Neural cell (in vitro differentiated cells): ENCODE results near the gene MAN2B1. TPM values are rescaled to one million over a fixed set of nuclear protein-coding genes. Genes with fewer than 3 reads are reported as not detected.
A peak's percentile ranks its signal among the peaks of the same experiment; 100 is the strongest.

ENCODE experiments used
- H2AFZ ChIP-seq: fragments of 200-600, 300-800 bp; sonication (generic), shearing (Covaris generic); 2 replicates; pipeline ENCODE4 v1.6.0; 2014; ENCODE audit warnings: low read depth, mild to moderate bottlenecking, antibody characterized with exemption, low read length, moderate library complexity
- H3F3A ChIP-seq: fragments of 200-600 bp; shearing (Covaris generic); 2 replicates; pipeline ENCODE4 v1.6.1; 2016; ENCODE audit warnings: mild to moderate bottlenecking, moderate library complexity, mixed read lengths, antibody characterized with exemption, low read length; ENCODE audit not compliant: insufficient read depth, poor library complexity, severe bottlenecking
- H3K27ac ChIP-seq: fragments of 200-600, 300-800 bp; sonication (generic), shearing (Covaris generic); 2 replicates; pipeline ENCODE4 v1.5.1; 2014; ENCODE audit warnings: mild to moderate bottlenecking, low read length, moderate library complexity
- H3K27me3 ChIP-seq: fragments of 300-800, 200-600 bp; sonication (generic), shearing (Covaris generic); 2 replicates; pipeline ENCODE4 v1.6.0; 2014; ENCODE audit warnings: mild to moderate bottlenecking, low read depth, low read length, moderate library complexity; ENCODE audit not compliant: insufficient read depth
- H3K36me3 ChIP-seq: fragments of 300-800, 200-600 bp; sonication (generic), shearing (Covaris generic); 2 replicates; pipeline ENCODE4 v1.5.1; 2014; ENCODE audit warnings: mild to moderate bottlenecking, antibody characterized with exemption, low read length, moderate library complexity; ENCODE audit not compliant: insufficient read depth
- H3K4me2 ChIP-seq: fragments of 300-800, 200-600 bp; sonication (generic), shearing (Covaris generic); 2 replicates; pipeline ENCODE4 v1.6.0; 2014; ENCODE audit warnings: mild to moderate bottlenecking, low read length
- H3K4me3 ChIP-seq: fragments of 300-800, 200-600 bp; sonication (generic), shearing (Covaris generic); 2 replicates; pipeline ENCODE4 v1.5.1; 2014; ENCODE audit warnings: mild to moderate bottlenecking, low read length, moderate library complexity
- H3K79me2 ChIP-seq: fragments of 200-600 bp; shearing (Covaris generic); replicated peaks from 2 replicates; pipeline ENCODE4 v1.6.0; 2014; ENCODE audit warnings: mild to moderate bottlenecking, low read length, moderate library complexity; ENCODE audit not compliant: insufficient read depth
- H3K9ac ChIP-seq: fragments of 300-800, 200-600 bp; sonication (generic), shearing (Covaris generic); 2 replicates; pipeline ENCODE4 v1.6.1; 2016; ENCODE audit warnings: mild to moderate bottlenecking, low read length, mixed read lengths
- H3K9me2 ChIP-seq: fragments of 200-600 bp; shearing (Covaris generic); 2 replicates; pipeline ENCODE4 v1.6.1; 2016; ENCODE audit warnings: mild to moderate bottlenecking, low read length, mixed read lengths; ENCODE audit not compliant: insufficient read depth
- H3K9me3 ChIP-seq: fragments of 200-600, 300-800 bp; sonication (generic), shearing (Covaris generic); 2 replicates; pipeline ENCODE4 v1.6.1; 2016; ENCODE audit warnings: mild to moderate bottlenecking, mixed run types, low read length, moderate library complexity, mixed read lengths
- H4K20me1 ChIP-seq: fragments of 200-600 bp; shearing (Covaris generic); 2 replicates; pipeline ENCODE4 v1.6.1; 2016; ENCODE audit warnings: mild to moderate bottlenecking, mixed run types; ENCODE audit not compliant: insufficient read depth
- CTCF ChIP-seq: fragments of 450-650 bp; IDR thresholded peaks from 2 replicates; pipeline ENCODE4 v1.5.1; 2014; ENCODE audit warnings: antibody characterized with exemption, mild to moderate bottlenecking, moderate library complexity; ENCODE audit not compliant: poor library complexity, severe bottlenecking
- EP300 ChIP-seq: fragments of 450-650 bp; conservative IDR thresholded peaks from 2 replicates; pipeline ENCODE4 v1.6.1; 2014; ENCODE audit warnings: antibody characterized with exemption, mild to moderate bottlenecking, moderate library complexity; ENCODE audit not compliant: poor library complexity, severe bottlenecking
- EZH2 ChIP-seq: fragments of 200-600, 300-800 bp; shearing (Covaris generic), sonication (generic); IDR thresholded peaks from 2 replicates; pipeline ENCODE4 v1.6.1; 2014; ENCODE audit warnings: antibody characterized with exemption, low read length, borderline replicate concordance, mild to moderate bottlenecking; ENCODE audit not compliant: insufficient read depth, poor library complexity, severe bottlenecking
- MXI1 ChIP-seq: fragments of 450-650 bp; conservative IDR thresholded peaks from 2 replicates; pipeline ENCODE4 v1.6.1; 2014; ENCODE audit warnings: antibody characterized with exemption, mild to moderate bottlenecking; ENCODE audit not compliant: poor library complexity, severe bottlenecking
- POLR2AphosphoS5 ChIP-seq: IDR thresholded peaks from 2 replicates; pipeline ENCODE4 v1.6.1; 2012
- RAD21 ChIP-seq: fragments of 450-650 bp; conservative IDR thresholded peaks from 2 replicates; pipeline ENCODE4 v1.6.1; 2014; ENCODE audit warnings: antibody characterized with exemption, mild to moderate bottlenecking, moderate library complexity
- REST ChIP-seq: IDR thresholded peaks from 2 replicates; pipeline ENCODE4 v1.6.1; 2012; ENCODE audit warnings: borderline replicate concordance
- SMC3 ChIP-seq: fragments of 450-650 bp; conservative IDR thresholded peaks from 2 replicates; pipeline ENCODE4 v1.6.1; 2014; ENCODE audit warnings: antibody characterized with exemption, mild to moderate bottlenecking, moderate library complexity; ENCODE audit not compliant: poor library complexity
- TAF1 ChIP-seq: IDR thresholded peaks from 2 replicates; pipeline ENCODE4 v1.6.1; 2012; ENCODE audit warnings: low read depth
- polyA plus RNA-seq: library from polyadenylated mRNA; depleted of rRNA; stranded (reverse); fragments of >200 nt; gene quantifications from 2 replicates; pipeline ENCODE4 v1.2.3, GENCODE V29; 2014

The MAN2B1 gene
- polyA plus RNA-seq, 1 donor from 2014 or later: 11.5 TPM

- no peaks in the 10 kb centered on the region for H3K27me3 ChIP-seq
- H3K36me3 ChIP-seq: no peaks in the 10 kb centered on the region
- no peak overlapping the region for H3K27ac ChIP-seq
- H4K20me1 ChIP-seq: no peaks in the 10 kb centered on the region
- H3K4me2 ChIP-seq: no peak overlapping the region
- no peak overlapping the region for H3K4me3 ChIP-seq
- H3K9me2 ChIP-seq: no peaks in the 10 kb centered on the region
- H3K9me3 ChIP-seq: no peaks in the 10 kb centered on the region
- no peak overlapping the region for H3K9ac ChIP-seq
- H2AFZ ChIP-seq: no peak overlapping the region
- no peaks in the 10 kb centered on the region for H3K79me2 ChIP-seq
- TF ChIP-seq POLR2AphosphoS5 (no peak), REST (no peak), CTCF (no peak), TAF1 (no peak), MXI1 (no peak), EZH2 (no peak), SMC3 (no peak), EP300 (no peak), RAD21 (no peak)
- H3F3A ChIP-seq: no peaks in the 10 kb centered on the region
Measured at GRCh38 chr19:12641456-12641855, 25.1 kb downstream of the MAN2B1 start.

- Histone ChIP-seq H3K9me3 (no peaks in the 10 kb centered on the region), H3K36me3 (no peaks in the 10 kb centered on the region), H4K20me1 (no peaks in the 10 kb centered on the region), H3K27ac (no peak overlapping the region), H3K79me2 (no peaks in the 10 kb centered on the region), H3F3A (no peaks in the 10 kb centered on the region), H3K9me2 (no peaks in the 10 kb centered on the region), H2AFZ (no peak overlapping the region), H3K9ac (no peak overlapping the region), H3K27me3 (no peaks in the 10 kb centered on the region), H3K4me2 (no peak overlapping the region), H3K4me3 (no peak overlapping the region)
- TF ChIP-seq RAD21 (no peak), CTCF (peak; percentile 49)
Measured at GRCh38 chr19:12639901-12640613, 26.5 kb downstream of the MAN2B1 start.
